HCT116 (cell line): ENCODE data around the gene SH3BP1. TPM values are rescaled to one million over a fixed set of nuclear protein-coding genes. Genes with fewer than 3 reads are reported as not detected.
A peak's percentile ranks its signal among the peaks of the same experiment; 100 is the strongest.

ENCODE experiments used
- ATAC-seq: fragments of 200-7000 bp; cut with Tn5 transposase; 2 replicates; pipeline ENCODE4 v1.9.1; 2020; ENCODE audit warnings: mild to moderate bottlenecking, moderate library complexity
- BruUV-seq: library from RNA; stranded (reverse); fragments of 400-500 nt; replicated peaks from 2 replicates; lab custom pipeline; 2021; lab: Mats Ljungman, UMichigan
- CTCF ChIA-PET: fragments of 300-600 bp; sonication (Branson Sonifier 250); formaldehyde crosslinking; loops from one replicate; lab custom pipeline; 2021; ENCODE audit warnings: antibody characterized with exemption; lab: Charles Lee
- POLR2A ChIA-PET: fragments of 300-600, 350-600 bp; sonication (Branson Sonifier 250); formaldehyde crosslinking; loops from one replicate; lab custom pipeline; 2021; ENCODE audit warnings: antibody characterized with exemption; lab: Charles Lee
- RAD21 ChIA-PET, 2 experiments: fragments of 300-600 bp; sonication (Branson Sonifier 250); formaldehyde crosslinking; loops; one replicate each; lab custom pipeline; 2023; ENCODE audit warnings: low total read pairs in 2 of 2; ENCODE audit not compliant: uncharacterized antibody in 2 of 2, unreplicated experiment in 2 of 2, low non-redundant PET in 1 of 2; lab: Charles Lee
- DNase-seq: peaks from one replicate; pipeline ENCODE4 v3.0.0-alpha.2; 2010; ENCODE audit warnings: low read depth, low spot score
- H2AFZ ChIP-seq: fragments of 200-600 bp; shearing (Covaris generic), sonication (generic); 2 replicates; pipeline ENCODE4 v1.6.1; 2017; ENCODE audit warnings: low read depth, mixed run types, mixed read lengths, antibody characterized with exemption, low read length; ENCODE audit not compliant: poor library complexity, severe bottlenecking
- H3K27ac ChIP-seq: 2 replicates; pipeline ENCODE4 v1.5.1; 2012; ENCODE audit warnings: low read depth, low read length
- H3K27me3 ChIP-seq: fragments of 200-600 bp; sonication (generic); 2 replicates; pipeline ENCODE4 v1.6.1; 2016; ENCODE audit warnings: mixed run types, low read length, mixed read lengths; ENCODE audit not compliant: insufficient read depth
- H3K36me3 ChIP-seq, 2 experiments: fragments of 200-500 bp in 1 of 2; fragments of 200-600 bp in 1 of 2; sonication (Bioruptor generic) in 1 of 2; sonication (generic) in 1 of 2; 2 replicates each; pipeline versions ENCODE4 v1.5.1 to v1.6.1; 2014 to 2016; ENCODE audit warnings: low read length in 2 of 2, inconsistent platforms in 1 of 2, mixed read lengths in 1 of 2, mixed run types in 1 of 2; ENCODE audit not compliant: insufficient read depth in 2 of 2, control insufficient read depth in 1 of 2
- H3K4me1 ChIP-seq, 2 experiments: fragments of 200-600 bp in 1 of 2; sonication (generic) in 1 of 2; 2 replicates each; pipeline versions ENCODE4 v1.5.1 to v1.6.1; 2012 to 2017; ENCODE audit warnings: low read length in 2 of 2, inconsistent platforms in 1 of 2, mild to moderate bottlenecking in 1 of 2, mixed read lengths in 1 of 2, mixed run types in 1 of 2, moderate library complexity in 1 of 2; ENCODE audit not compliant: insufficient read depth in 2 of 2, control insufficient read depth in 1 of 2
- H3K4me2 ChIP-seq: fragments of 200-600 bp; sonication (generic); 2 replicates; pipeline ENCODE4 v1.6.1; 2017; ENCODE audit warnings: mixed run types, low read length, mixed read lengths
- H3K4me3 ChIP-seq, 2 experiments: fragments of 200-600 bp in 1 of 2; sonication (generic) in 1 of 2; replicated peaks in 1 of 2; 2 replicates each; pipeline ENCODE4 v1.5.1; 2011 to 2016; ENCODE audit warnings: low read length in 2 of 2, control low read depth in 1 of 2, low read depth in 1 of 2, mild to moderate bottlenecking in 1 of 2, mixed read lengths in 1 of 2, mixed run types in 1 of 2
- H3K79me2 ChIP-seq: fragments of 200-600 bp; sonication (generic); 2 replicates; pipeline ENCODE4 v1.6.1; 2017; ENCODE audit warnings: mild to moderate bottlenecking, mixed run types, low read length, moderate library complexity, mixed read lengths; ENCODE audit not compliant: insufficient read depth
- H3K9ac ChIP-seq: fragments of 200-600 bp; sonication (generic); 2 replicates; pipeline ENCODE4 v1.6.1; 2016; ENCODE audit warnings: low read length, mixed read lengths
- H3K9me2 ChIP-seq: fragments of 200-600 bp; sonication (generic), shearing (Covaris generic); 2 replicates; pipeline ENCODE4 v1.6.1; 2017; ENCODE audit warnings: mixed run types, mild to moderate bottlenecking, moderate library complexity; ENCODE audit not compliant: insufficient read depth
- H3K9me3 ChIP-seq, 2 experiments: fragments of 200-500 bp in 1 of 2; fragments of 200-600 bp in 1 of 2; sonication (Bioruptor generic) in 1 of 2; sonication (generic) in 1 of 2; 2 replicates each; pipeline ENCODE4 v1.6.1; 2014 to 2017; ENCODE audit warnings: low read length in 2 of 2, mixed read lengths in 2 of 2, inconsistent platforms in 1 of 2, low read depth in 1 of 2, mild to moderate bottlenecking in 1 of 2, mixed run types in 1 of 2, moderate library complexity in 1 of 2; ENCODE audit not compliant: control insufficient read depth in 1 of 2, insufficient read depth in 1 of 2
- H4K20me1 ChIP-seq: fragments of 200-600 bp; sonication (generic), shearing (Covaris generic); 2 replicates; pipeline ENCODE4 v1.6.1; 2017; ENCODE audit warnings: mixed run types, mild to moderate bottlenecking, moderate library complexity; ENCODE audit not compliant: insufficient read depth
- ATF3 ChIP-seq: IDR thresholded peaks from 2 replicates; pipeline ENCODE4 v1.6.1; 2012
- CBX3 ChIP-seq: IDR thresholded peaks from 2 replicates; pipeline ENCODE4 v1.6.1; 2012; ENCODE audit warnings: low read depth
- CTCF ChIP-seq, 3 experiments: fragments of 200-600 bp in 1 of 3; sonication (generic) in 1 of 3; IDR thresholded peaks in 2 of 3; conservative IDR thresholded peaks in 1 of 3; 2 replicates each; pipeline ENCODE4 v1.5.1; 2012 to 2017; ENCODE audit warnings: low read depth in 2 of 3, low read length in 2 of 3, antibody characterized with exemption in 1 of 3, borderline replicate concordance in 1 of 3, control low read depth in 1 of 3, mild to moderate bottlenecking in 1 of 3, mixed read lengths in 1 of 3, mixed run types in 1 of 3, moderate library complexity in 1 of 3; ENCODE audit not compliant: insufficient read depth in 1 of 3
- EZH2 ChIP-seq: fragments of 200-600 bp; sonication (generic); IDR thresholded peaks from 2 replicates; pipeline ENCODE4 v1.6.1; 2017; ENCODE audit warnings: antibody characterized with exemption, mixed run types
- EZH2phosphoT487 ChIP-seq: fragments of 200-600 bp; IDR thresholded peaks from 2 replicates; pipeline ENCODE4 v1.6.1; 2018; ENCODE audit warnings: antibody characterized with exemption, borderline replicate concordance
- JUND ChIP-seq: IDR thresholded peaks from 2 replicates; pipeline ENCODE4 v1.6.1; 2012
- MAX ChIP-seq: IDR thresholded peaks from 2 replicates; pipeline ENCODE4 v1.6.1; 2012
- POLR2A ChIP-seq: IDR thresholded peaks from 2 replicates; pipeline ENCODE4 v1.7.0; 2011; ENCODE audit warnings: borderline replicate concordance; ENCODE audit not compliant: insufficient read depth, insufficient read length; ENCODE audit errors: extremely low read depth
- RAD21 ChIP-seq: IDR thresholded peaks from 2 replicates; pipeline ENCODE4 v1.6.1; 2012; ENCODE audit warnings: low read depth, mild to moderate bottlenecking
- REST ChIP-seq: IDR thresholded peaks from 2 replicates; pipeline ENCODE4 v1.6.1; 2012; ENCODE audit warnings: low read depth
- SIN3A ChIP-seq: IDR thresholded peaks from 2 replicates; pipeline ENCODE4 v1.6.1; 2012; ENCODE audit warnings: low read depth
- SP1 ChIP-seq: IDR thresholded peaks from 2 replicates; pipeline ENCODE4 v1.6.1; 2012; ENCODE audit warnings: low read depth
- SRF ChIP-seq: IDR thresholded peaks from 2 replicates; pipeline ENCODE4 v1.6.1; 2012; ENCODE audit warnings: low read depth
- ZBTB33 ChIP-seq: IDR thresholded peaks from 2 replicates; pipeline ENCODE4 v1.6.1; 2011; ENCODE audit warnings: mild to moderate bottlenecking, low read length, moderate library complexity; ENCODE audit not compliant: insufficient replicate concordance; ENCODE audit errors: extremely low read depth
- ZFX ChIP-seq: fragments of 450-650 bp; IDR thresholded peaks from 2 replicates; pipeline ENCODE4 v1.6.1; 2017
- ZNF274 ChIP-seq: fragments of 200-500 bp; sonication (Bioruptor generic); IDR thresholded peaks from 2 replicates; pipeline ENCODE4 v1.6.1; 2014; ENCODE audit warnings: mild to moderate bottlenecking, low read depth, low read length, inconsistent platforms
- intact Hi-C: fragments of 100-400 bp; cut with micrococcal nuclease; formaldehyde crosslinking; loops from 2 replicates; pipeline ENCODE4 v1.10.0; 2022
- total RNA-seq: library from RNA; stranded (reverse); gene quantifications from one replicate; pipeline ENCODE4 v1.2.1, GENCODE V29; 2021; ENCODE audit not compliant: unreplicated experiment

The SH3BP1 gene
- total RNA-seq, 1 experiment from 2014 or later = 48.4 TPM

- H3K79me2 ChIP-seq = no peaks in the 10 kb centered on the region
- TF ChIP-seq ZFX (no peak), RAD21 (no peak), CBX3 (no peak), MAX (no peak), REST (no peak), JUND (no peak), SP1 (no peak; the same call in 1 of the 2 replicates), EZH2 (no peak), POLR2A (no peak), SRF (no peak), ZNF274 (no peak), SIN3A (no peak), ATF3 (no peak), EZH2phosphoT487 (no peak), ZBTB33 (no peak), CTCF (IDR thresholded peaks at IDR 0.05 in 2 of 3, conservative IDR thresholded peaks at IDR 0.05 in 1 of 3; ENCODE audit: borderline replicate concordance in 1 of 3, insufficient read depth in 1 of 3, low read depth in 2 of 3, low read length in 2 of 3) (no peak)
- TF ChIP-seq, all 23 proteins: peak for 0
- H3K27ac ChIP-seq = no peak overlapping the region
- no peak overlapping the region for H3K9ac ChIP-seq
- H3K4me1 ChIP-seq = peaks cover 24 to 33% of the 10 kb centered on the region in 2 experiments
- no peak overlapping the region for H2AFZ ChIP-seq
- no peaks in the 10 kb centered on the region for H3K9me2 ChIP-seq
- no peaks in the 10 kb centered on the region for H3K27me3 ChIP-seq
- RAD21 ChIA-PET = interaction anchor here in 1 of 2 experiments (1.1 kb wide), 1 partner anchor 61 kb away, joined by 3 read pairs; no protein-coding TSS in a partner anchor
- intact Hi-C loops = no loop called here
- ATAC-seq (no peak), DNase-seq (no peak)
- H3K9me3 ChIP-seq = no peaks in the 10 kb centered on the region
- H4K20me1 ChIP-seq = no peaks in the 10 kb centered on the region
- POLR2A ChIA-PET = interaction anchor here (1.1 to 1.7 kb wide), 2 partner anchors 9 to 76 kb away, joined by 3 to 9 read pairs; partner anchors contain the start of genes GGA1 and LGALS1
- no TSS peak for BruUV-seq
- CTCF ChIA-PET = interaction anchor here (0.7 kb wide), 1 partner anchor 8 kb away, joined by 3 read pairs; no protein-coding TSS in a partner anchor
- peak overlapping the region; percentile 43 for H3K4me2 ChIP-seq
- no peaks in the 10 kb centered on the region for H3K36me3 ChIP-seq
- no peak overlapping the region for H3K4me3 ChIP-seq
These were observed 40.3 kb upstream of the SH3BP1 start for GRCh38 chr22:37599153-37599552.
